Retinal pigment epithelial cell (primary cell): ENCODE results near the gene ADAMTSL5.

Experiments
- DNase-seq: peaks from one replicate; pipeline ENCODE4 v3.0.0-alpha.2; 2010; ENCODE audit warnings: low read depth
- H3K4me3 ChIP-seq: 2 replicates; pipeline ENCODE4 v1.5.1; 2011; ENCODE audit warnings: mild to moderate bottlenecking, low read length, control low read depth, moderate library complexity
- TF ChIP-seq, protein P1 (sequence below): conservative IDR thresholded peaks from 2 replicates; pipeline ENCODE4 v1.5.1; 2011; ENCODE audit warnings: low read depth, low read length, control low read depth, inconsistent platforms

The ADAMTSL5 gene

DNA sequence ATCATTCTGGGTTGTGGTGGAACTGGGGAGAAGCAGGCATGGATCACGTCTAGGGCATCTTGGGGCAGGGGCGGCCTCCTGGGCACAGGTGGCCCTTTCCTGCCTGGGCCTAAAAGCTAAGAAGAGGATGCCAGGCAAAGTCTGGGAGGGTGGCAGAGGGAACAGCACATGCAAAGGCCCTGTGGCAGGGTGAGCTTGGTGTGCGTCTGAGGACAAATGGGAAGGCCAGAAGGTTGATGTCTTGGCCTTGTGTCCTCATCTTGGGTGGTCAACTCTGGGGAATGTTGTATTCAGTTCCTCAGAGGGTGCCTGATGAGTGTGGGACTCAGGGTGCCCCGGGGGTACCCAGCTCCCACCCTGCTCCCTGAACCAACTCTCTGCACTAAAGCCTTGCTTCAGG, 5.7 kb upstream of the ADAMTSL5 start:
- no peak overlapping the region for H3K4me3 ChIP-seq
- TF ChIP-seq, protein P1, sequence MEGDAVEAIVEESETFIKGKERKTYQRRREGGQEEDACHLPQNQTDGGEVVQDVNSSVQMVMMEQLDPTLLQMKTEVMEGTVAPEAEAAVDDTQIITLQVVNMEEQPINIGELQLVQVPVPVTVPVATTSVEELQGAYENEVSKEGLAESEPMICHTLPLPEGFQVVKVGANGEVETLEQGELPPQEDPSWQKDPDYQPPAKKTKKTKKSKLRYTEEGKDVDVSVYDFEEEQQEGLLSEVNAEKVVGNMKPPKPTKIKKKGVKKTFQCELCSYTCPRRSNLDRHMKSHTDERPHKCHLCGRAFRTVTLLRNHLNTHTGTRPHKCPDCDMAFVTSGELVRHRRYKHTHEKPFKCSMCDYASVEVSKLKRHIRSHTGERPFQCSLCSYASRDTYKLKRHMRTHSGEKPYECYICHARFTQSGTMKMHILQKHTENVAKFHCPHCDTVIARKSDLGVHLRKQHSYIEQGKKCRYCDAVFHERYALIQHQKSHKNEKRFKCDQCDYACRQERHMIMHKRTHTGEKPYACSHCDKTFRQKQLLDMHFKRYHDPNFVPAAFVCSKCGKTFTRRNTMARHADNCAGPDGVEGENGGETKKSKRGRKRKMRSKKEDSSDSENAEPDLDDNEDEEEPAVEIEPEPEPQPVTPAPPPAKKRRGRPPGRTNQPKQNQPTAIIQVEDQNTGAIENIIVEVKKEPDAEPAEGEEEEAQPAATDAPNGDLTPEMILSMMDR = no peak
- no peak for DNase-seq

DNA sequence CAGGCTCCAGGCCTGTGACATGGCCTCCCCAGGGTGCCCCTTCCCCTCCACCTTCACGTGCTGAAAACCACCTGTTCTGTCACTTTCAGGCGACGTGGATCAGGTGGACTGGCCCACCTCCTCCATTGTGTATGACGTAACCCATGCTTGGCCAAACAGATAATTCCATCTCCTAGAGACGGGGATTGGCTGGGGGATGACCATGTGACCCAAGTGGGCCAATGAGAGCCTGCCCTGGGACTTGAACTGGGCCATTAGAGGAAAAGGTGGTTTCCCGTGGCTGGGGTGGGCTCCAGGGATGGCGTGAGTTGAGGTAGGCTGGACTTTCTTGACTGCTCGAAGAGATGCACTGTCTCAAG, 3.6 kb upstream of the ADAMTSL5 start:
- DNase-seq = no peak
- TF ChIP-seq, protein P1 = no peak
- no peak overlapping the region for H3K4me3 ChIP-seq

DNA sequence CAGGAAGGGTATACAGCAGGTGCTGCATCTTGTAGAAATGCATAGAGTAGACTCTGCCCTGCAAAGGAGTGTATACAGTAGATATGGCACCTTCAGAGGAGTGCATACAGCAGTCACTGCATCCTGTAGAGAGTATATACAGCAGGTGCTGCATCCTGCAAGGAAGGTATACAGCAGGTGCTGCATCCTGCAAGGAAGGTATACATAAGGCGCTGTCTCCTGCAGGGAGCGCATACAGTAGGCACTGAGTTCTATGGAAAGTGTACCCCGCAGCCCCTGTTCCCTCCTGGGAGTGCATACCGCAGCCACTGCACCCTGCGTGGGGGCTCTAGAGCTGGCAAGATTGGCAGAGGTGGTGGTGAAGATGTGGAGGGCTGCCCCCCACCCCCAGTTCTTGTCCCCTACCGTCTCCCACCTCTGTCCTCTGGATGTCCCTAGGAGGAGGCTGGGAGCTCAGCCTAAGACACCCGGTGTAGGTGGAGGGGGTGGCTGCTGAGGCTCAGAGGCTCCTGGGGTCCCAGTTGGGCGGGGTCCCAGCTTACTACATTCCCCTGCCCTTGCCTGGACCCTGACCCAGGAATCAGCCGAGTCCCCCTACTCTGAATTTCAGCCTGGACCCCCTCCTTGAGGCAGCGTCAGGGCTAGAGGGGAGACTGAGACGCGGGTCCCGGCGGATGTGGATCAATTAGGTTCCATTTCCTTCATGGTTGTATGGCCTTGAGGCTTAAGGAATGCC, 2.3 kb upstream of the ADAMTSL5 start:
- TF ChIP-seq, protein P1 = no peak
- no peak for DNase-seq
- no peak overlapping the region for H3K4me3 ChIP-seq

DNA sequence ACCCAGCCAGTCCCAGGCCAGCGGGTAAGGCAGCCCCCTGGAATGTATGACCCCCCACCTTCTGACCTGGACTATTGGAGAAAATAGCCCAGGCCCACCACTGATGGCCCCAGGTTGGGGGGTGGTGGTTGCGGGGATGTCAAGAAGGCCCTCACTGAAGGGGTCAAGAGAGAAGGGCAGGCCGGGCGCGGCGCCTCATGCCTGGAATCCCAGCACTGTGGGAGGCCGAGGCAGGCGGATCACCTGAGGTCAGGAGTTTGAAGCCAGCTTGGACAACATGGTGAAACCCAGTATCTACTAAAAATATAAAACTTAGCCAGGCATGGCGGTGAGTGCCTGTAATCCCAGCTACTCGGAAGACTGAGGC, 1.5 kb upstream of the ADAMTSL5 start:
- no peak for DNase-seq
- TF ChIP-seq, protein P1 = no peak
- H3K4me3 ChIP-seq = no peak overlapping the region

DNA sequence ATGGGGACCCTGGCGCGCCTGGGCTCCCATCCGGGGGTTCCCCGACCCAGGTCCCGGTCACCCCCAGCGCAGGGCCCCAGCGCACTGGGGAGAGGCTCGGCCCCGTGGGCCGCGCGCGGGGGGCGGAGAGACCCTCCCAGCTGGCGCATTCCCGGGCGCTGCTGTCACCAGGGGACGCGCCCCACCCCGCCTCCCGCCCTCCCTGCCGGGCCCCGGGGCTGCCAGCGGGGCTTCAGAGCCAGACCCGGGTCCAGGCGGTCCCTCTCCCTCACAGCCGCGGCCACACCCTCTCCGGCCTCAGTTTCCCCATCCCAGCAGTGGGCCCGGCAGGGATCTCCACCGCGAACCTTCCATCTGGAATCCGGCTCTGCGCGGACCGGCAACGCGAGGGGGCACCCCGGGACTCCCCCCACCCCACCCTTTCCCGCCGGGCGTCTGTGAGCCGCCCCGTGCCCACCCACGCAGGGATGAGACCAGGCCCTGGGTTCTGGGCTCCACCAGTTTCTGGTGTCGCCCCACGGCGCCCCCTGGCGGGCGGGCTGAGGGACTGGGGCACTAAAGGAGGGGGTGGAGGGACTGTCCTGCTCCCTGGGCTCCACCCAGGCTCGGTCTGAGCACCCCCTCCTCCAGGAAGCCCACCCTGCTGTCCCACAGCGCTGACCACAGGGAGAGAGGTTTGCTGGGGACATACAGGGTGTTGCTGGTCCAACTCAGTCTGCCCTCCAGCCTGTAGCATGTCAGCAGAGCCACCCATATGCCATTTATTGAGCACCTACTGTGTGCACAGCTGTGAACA, 878 bp upstream of the ADAMTSL5 start:
- no peak for DNase-seq
- peak overlapping the region; percentile 25 for H3K4me3 ChIP-seq

DNA sequence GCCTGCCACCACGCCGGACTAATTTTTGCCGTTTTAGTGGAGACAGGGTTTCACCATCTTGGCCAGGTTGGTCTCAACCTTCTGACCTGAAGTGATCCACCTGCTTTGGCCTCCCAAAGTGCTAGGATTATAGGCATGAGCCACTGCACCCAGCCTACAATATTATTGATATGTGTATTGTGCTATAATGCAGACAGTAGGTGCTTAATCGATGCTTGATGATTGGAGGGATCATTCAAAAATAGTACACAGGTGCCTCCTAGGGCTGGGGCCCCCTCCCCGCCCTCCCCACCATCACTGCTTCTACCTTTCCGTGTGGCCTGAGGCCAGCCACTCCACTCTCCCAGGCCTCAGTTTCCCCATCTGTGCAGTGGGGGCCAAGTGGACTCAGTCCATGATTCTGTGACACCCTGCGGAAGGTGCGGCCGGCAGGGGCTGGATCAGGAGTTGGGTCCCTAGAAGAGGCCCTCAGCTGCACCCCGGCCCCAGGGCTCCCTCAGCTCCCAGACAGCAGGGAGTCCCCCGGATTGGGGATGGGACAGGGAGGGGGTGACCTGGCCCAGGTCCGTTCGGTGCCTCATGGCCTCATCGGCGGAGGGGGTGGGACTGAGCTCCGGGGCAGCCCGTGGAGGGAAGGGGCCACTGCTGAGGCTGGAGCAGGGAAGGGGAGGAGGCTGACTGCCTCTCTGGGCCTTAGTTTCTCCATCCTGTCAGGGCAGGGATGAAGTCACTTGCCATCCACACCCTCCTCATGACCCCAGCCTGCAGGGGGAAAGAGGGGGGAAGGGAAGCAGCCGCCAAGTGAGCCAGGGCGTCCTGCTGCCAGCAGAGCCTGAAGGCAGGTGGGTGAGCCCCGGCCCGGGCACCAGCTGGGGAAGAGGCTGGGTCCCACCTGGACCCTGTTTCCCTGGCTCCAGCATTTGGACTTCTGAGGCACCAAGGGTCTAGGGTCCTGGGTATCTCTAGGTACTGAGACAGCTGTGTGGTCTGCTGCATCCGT, 1.2 kb downstream of the ADAMTSL5 start:
- TF ChIP-seq, protein P1 = no peak
- H3K4me3 ChIP-seq = no peak overlapping the region
- no peak for DNase-seq

More for the DNA sequence above, 878 bp upstream of the ADAMTSL5 start:
- TF ChIP-seq, protein P1 = peak; percentile 69
